Psoas muscle (tissue), 8 donors: ENCODE data around the gene POLR2L. TPM values are rescaled to one million over a fixed set of nuclear protein-coding genes. Genes with fewer than 3 reads are reported as not detected.

ENCODE experiments used
- ATAC-seq, 4 donors: fragments of 200-7000 bp; cut with Tn5 transposase; one replicate each; pipeline ENCODE4 v1.9.1; 2020; ENCODE audit warnings: moderate library complexity in 3 of 4, mild to moderate bottlenecking in 2 of 4
- DNase-seq, 2 donors: peaks; one replicate each; pipeline ENCODE4 v3.0.0-alpha.2; 2020
- H3K27ac ChIP-seq: fragments of 200-600 bp; one replicate; pipeline ENCODE4 v1.8.0; 2022
- H3K27me3 ChIP-seq, 3 donors: fragments of 200-600 bp in 1 of 3; one replicate each; pipeline versions ENCODE4 v1.6.1 to v1.8.0; 2013 to 2022; ENCODE audit warnings: low read length in 2 of 3, mild to moderate bottlenecking in 2 of 3, moderate library complexity in 1 of 3; ENCODE audit not compliant: insufficient read depth in 3 of 3
- H3K36me3 ChIP-seq, 2 donors: fragments of 200-600 bp in 1 of 2; one replicate each; pipeline versions ENCODE4 v1.6.1 to v1.8.0; 2013 to 2022; ENCODE audit warnings: low read depth in 1 of 2, mild to moderate bottlenecking in 1 of 2, moderate library complexity in 1 of 2; ENCODE audit not compliant: insufficient read depth in 1 of 2
- H3K4me1 ChIP-seq: fragments of 200-600 bp; one replicate; pipeline ENCODE4 v1.8.0; 2022
- H3K4me3 ChIP-seq: fragments of 200-600 bp; one replicate; pipeline ENCODE4 v1.8.0; 2022; ENCODE audit warnings: mild to moderate bottlenecking
- H3K9me3 ChIP-seq: fragments of 200-600 bp; one replicate; pipeline ENCODE4 v1.8.0; 2022
- CTCF ChIP-seq: fragments of 200-600 bp; IDR thresholded peaks from one replicate; pipeline ENCODE4 v1.8.0; 2022; ENCODE audit warnings: antibody characterized with exemption
- WGBS, 3 donors: extraction: QIAGEN DNeasy Blood & Tissue Kit; methylation state at CpG; one replicate each; pipeline versions ENCODE4 v1.1.6 to v1.1.7; 2013; 5-methylcytosine and 5-hydroxymethylcytosine counted together
- intact Hi-C, 2 donors: fragments of 100-400 bp; cut with DNase I; formaldehyde crosslinking; loops; one replicate each; pipeline versions ENCODE4 v1.11.0 to v1.14.2; 2022
- polyA plus RNA-seq, 3 donors: library from polyadenylated mRNA; stranded (reverse); fragments of 200-250 nt; gene quantifications; one replicate each; pipeline ENCODE4 v1.2.3, GENCODE V29; 2013
- total RNA-seq, 4 donors: library from RNA; stranded (reverse); fragmentation: NEBNext Ultra II Directional in 2 of 4; extraction: Animal tissue kit (Norgen Biotek cat#: 25700) in 2 of 4; gene quantifications; one replicate each; pipeline versions ENCODE4 v1.2.1 to v1.2.4, GENCODE V29; 2021 to 2023
- donor health status: healthy with polysubstance abuse.
- donor health status: DM: no; HTN: no; CAD: no; lungs with moderate emphysema.
- donor health status: Bipolar disorder and iron deficiency.
- donor health status: healthy.
- donor health status: DM: yes; HTN: yes; CAD: no.
- donor health status: DM: no; HTN: no; CAD: no.
- donor health status: DM: no; HTN: no; CAD: no.
- donor health status: DM: yes; HTN: yes; CAD: no.

The POLR2L gene
- total and polyA plus RNA-seq, 7 donors, result 113 to 205 (median 176) TPM

GRCh38 chr11:883527-883926 is 41.2 kb upstream of the POLR2L start:
- no peak for TF ChIP-seq CTCF
- WGBS, 3 donors, result 88 to 91% (median 91%) methylated on average over 10 of the region's 10 CpGs
- Histone ChIP-seq H3K27ac (no peak overlapping the region), H3K4me3 (no peak overlapping the region), H3K4me1 (peaks cover 6% of the 10 kb centered on the region), H3K36me3 (peaks cover 2 to 29% of the 10 kb centered on the region in 2 donors), H3K9me3 (no peaks in the 10 kb centered on the region), H3K27me3 (no peaks in the 10 kb centered on the region)
- DNase-seq, result no peak
- intact Hi-C loops, result no loop called here
- ATAC-seq, result no peak

GRCh38 chr11:882596-882995 is 40.3 kb upstream of the POLR2L start:
- H3K36me3 ChIP-seq, result peaks cover 2 to 29% of the 10 kb centered on the region in 2 donors
- WGBS, 3 donors, result 89 to 93% (median 91%) methylated on average over 14 of the region's 14 CpGs

GRCh38 chr11:880447-880846 is 38.1 kb upstream of the POLR2L start:
- intact Hi-C loops, result no loop called here
- 89 to 92% (median 92%) methylated on average over 14 of the region's 14 CpGs for WGBS, 3 donors
- H3K36me3 ChIP-seq, result peaks cover 2 to 29% of the 10 kb centered on the region in 2 donors
- H3K27me3 ChIP-seq, result no peaks in the 10 kb centered on the region
- H3K9me3 ChIP-seq, result no peaks in the 10 kb centered on the region
- H3K4me3 ChIP-seq, result no peak overlapping the region
- ATAC-seq (no peak), DNase-seq (no peak)
- H3K4me1 ChIP-seq, result peaks cover 11% of the 10 kb centered on the region
- no peak overlapping the region for H3K27ac ChIP-seq
- no peak for TF ChIP-seq CTCF

More at GRCh38 chr11:882596-882995, 40.3 kb upstream of the POLR2L start:
- ATAC-seq, result no peak
- TF ChIP-seq CTCF, result no peak
- no peak for DNase-seq
- H3K4me3 ChIP-seq, result no peak overlapping the region
- no peaks in the 10 kb centered on the region for H3K9me3 ChIP-seq
- intact Hi-C loops, result no loop called here
- no peak overlapping the region for H3K27ac ChIP-seq
- H3K4me1 ChIP-seq, result no peaks in the 10 kb centered on the region
- no peaks in the 10 kb centered on the region for H3K27me3 ChIP-seq

- no peak for TF ChIP-seq CTCF
- H3K36me3 ChIP-seq, result peaks cover 2 to 17% of the 10 kb centered on the region in 2 donors
Measured at GRCh38 chr11:877565-877964, 35.2 kb upstream of the POLR2L start.

GRCh38 chr11:876545-876944 is 34.2 kb upstream of the POLR2L start:
- H3K36me3 ChIP-seq, result peaks cover 2 to 6% of the 10 kb centered on the region in 2 donors
- DNase-seq (peak; percentile 63 to 90), ATAC-seq (peak; percentile 86 to 97 (median 96))
- no peak for TF ChIP-seq CTCF
- H3K4me1 ChIP-seq, result peaks cover 11% of the 10 kb centered on the region
- intact Hi-C loops, result no loop called here
- H3K9me3 ChIP-seq, result no peaks in the 10 kb centered on the region
- H3K4me3 ChIP-seq, result no peak overlapping the region
- H3K27ac ChIP-seq, result peak overlapping the region; percentile 58
- WGBS, 3 donors, result 15 to 46% (median 28%) methylated on average over 11 to 12 of the region's 12 CpGs
- H3K27me3 ChIP-seq, result no peaks in the 10 kb centered on the region

More at GRCh38 chr11:877565-877964, 35.2 kb upstream of the POLR2L start:
- Histone ChIP-seq H3K27me3 (no peaks in the 10 kb centered on the region), H3K27ac (no peak overlapping the region), H3K4me3 (no peak overlapping the region), H3K4me1 (peaks cover 11% of the 10 kb centered on the region), H3K9me3 (no peaks in the 10 kb centered on the region)
- no peak for DNase-seq
- WGBS, 3 donors, result 92 to 99% (median 94%) methylated on average over 8 to 11 of the region's 11 CpGs
- no peak for ATAC-seq
- intact Hi-C loops, result no loop called here
